Renal pelvis (tissue), 4 donors: ENCODE data around the gene C22orf42. TPM values are rescaled to one million over a fixed set of nuclear protein-coding genes. Genes with fewer than 3 reads are reported as not detected.
"Not testable (repeated sequence)": the region's sequence is repeated elsewhere in the genome, so short reads cannot be mapped to it uniquely, and the experiment has no call there.

Experiments used
- DNase-seq: peaks from one replicate; pipeline ENCODE4 v3.0.0-alpha.2; 2013
- polyA plus RNA-seq, 3 donors: library from polyadenylated mRNA; unstranded; fragments of 120-200 nt; gene quantifications; one replicate each; pipeline ENCODE4 v1.2.1, GENCODE V29; 2013; ENCODE audit not compliant: insufficient read length in 3 of 3

C22orf42 gene
- polyA plus RNA-seq, 3 donors = not detected

- DNase-seq = not testable (repeated sequence)
These were observed 31.9 kb upstream of the C22orf42 start for GRCh38 chr22:32191021-32191420.

- DNase-seq = no peak
These were observed 26.7 kb upstream of the C22orf42 start for GRCh38 chr22:32185821-32186220.

- no peak for DNase-seq
These were observed 24.5 kb upstream of the C22orf42 start for GRCh38 chr22:32183625-32184024.

DNA sequence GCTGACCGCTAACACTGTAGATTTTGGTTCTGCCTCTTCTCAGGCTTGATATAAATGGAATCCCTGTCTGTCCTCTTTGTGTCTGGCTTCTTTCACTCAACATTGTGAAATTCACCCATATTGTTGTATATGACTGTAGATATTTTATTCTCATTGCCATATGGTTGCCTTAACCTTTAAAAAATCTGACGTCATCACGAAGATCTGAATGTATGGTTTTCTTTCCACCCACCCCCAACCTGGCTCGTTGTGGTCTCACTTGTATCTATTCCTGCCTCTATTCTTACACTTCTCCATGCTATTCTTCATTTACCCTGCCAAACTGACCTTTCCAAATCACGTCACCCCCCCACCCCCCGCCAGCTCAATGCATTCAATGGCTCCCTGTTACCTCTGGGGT is 21.9 kb upstream of the C22orf42 start:
- DNase-seq = no peak

DNA sequence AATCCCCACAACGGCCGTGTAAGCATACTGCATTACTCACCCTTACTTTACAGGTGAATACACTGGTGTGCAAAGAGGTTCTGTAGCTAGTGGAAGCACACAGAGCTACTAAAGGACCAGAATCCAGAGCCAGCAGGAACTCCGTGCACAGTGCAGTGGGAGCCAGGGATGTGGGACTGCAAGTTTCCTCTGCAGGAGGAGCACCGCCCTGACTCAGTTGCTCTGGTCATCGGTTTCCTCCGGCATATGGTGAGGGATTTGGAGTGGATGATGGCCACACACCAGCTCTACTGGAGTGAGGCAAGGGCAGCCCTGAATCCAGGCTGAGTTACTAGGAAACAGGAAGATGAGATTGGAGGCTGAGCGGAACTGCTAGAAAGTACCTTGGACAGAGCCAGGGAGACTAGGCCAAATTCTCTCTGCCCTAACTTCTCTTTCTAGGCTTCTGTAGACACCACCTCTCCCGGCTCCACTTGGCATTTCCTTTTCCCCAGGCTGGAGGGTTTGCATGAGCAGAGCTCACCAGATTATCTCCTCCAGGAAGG is 18.2 kb upstream of the C22orf42 start:
- peak; percentile 1 for DNase-seq

GRCh38 chr22:32175683-32176644 is 16.9 kb upstream of the C22orf42 start:
- peak; percentile 1 for DNase-seq

GRCh38 chr22:32175115-32175514 is 16.0 kb upstream of the C22orf42 start:
- no peak for DNase-seq

DNA sequence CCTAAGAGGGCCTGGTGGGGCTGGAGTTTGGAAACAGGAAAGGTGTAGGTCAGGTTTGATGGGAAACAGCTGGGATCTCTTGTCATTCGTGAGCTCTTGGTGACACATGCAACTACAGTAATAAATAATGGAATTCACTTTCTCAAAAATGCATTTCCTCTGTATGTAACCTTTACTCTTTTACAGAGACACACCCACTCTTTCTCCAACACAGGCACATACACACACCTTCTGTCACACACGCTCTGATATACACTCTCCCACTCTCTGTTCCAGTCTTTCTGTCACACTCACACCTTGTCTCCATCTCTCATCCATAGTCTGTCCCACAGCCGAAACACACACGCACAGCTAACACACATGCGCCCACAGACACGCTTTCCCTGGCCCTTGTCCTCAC is 6.6 kb upstream of the C22orf42 start:
- no peak for DNase-seq

DNA sequence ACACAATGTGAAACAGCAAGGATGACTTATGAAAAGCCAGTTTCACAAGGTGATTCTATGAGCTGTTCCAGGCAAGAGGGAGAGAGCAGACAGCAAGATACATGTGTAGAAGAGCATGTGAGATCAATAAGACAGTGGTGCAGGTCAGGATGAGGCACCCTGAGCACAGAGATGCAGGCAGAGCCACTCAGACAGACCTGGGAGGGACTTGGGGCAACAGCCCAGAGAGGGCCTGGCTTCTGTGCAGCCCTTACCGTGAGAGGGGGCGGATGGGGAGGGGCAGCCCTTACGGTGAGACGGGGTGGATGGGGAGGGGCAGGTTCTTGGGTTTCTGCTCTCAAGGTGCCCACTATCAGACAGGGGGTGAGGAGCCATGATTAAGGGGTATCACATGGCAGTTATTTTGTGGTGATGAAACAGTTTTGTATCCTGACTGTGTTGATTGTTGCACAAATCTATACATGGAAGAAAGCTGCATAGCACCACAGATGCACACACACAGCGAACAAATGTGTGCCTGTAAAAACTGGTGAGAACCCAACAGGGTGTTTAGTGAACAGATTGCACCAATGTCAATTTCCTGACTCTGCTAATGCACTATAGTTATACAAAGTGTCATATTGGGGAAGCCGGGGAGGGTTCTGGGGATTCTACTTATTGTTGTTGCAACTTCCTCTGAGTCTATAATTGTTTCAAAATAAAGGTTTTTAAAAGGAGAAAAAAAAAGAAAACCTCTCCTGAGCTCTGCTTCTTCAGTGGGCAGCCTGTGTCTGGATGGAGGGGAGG is 5.2 kb upstream of the C22orf42 start:
- no peak for DNase-seq

DNA sequence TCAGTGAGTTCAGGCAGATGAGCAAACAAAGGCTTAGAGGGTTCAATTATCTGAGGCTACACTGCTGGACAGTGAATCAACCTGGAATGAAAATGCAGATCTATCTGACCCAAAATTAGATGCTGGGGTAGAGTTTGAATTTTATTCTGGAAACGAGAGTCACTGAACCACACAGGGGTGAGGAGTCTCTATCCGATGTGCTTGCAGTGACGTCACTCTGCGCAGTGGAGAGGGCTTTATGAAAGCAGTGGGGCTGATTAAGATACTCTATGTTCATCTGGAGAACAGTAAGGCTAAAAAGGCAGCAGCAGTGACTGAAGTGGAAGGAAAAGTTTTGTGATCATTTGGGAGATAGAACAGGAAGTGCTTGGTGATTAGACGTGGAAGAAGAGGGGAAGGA is 1.3 kb upstream of the C22orf42 start:
- DNase-seq = not testable (repeated sequence)

- not testable (repeated sequence) for DNase-seq
These were observed 1.5 kb downstream of the C22orf42 start for GRCh38 chr22:32157632-32158031.

DNA sequence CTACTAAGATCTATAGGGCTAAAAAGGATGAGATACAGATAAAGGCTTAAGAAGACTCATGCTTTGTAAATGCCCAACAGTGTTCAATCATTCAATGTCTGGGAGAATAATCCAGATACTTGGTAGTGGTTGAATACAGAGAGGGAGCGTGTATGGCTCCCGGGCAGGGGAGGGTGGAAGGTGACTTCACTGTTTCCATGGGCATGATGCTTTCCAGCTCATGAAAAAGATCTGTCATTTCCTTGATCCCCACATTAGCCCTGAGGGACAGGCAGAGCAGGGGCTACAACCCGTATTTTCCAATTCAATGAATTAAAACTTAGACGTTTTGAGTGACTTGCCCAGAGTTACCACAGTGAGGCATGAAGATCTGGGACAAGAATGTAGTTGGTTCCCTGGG is 4.4 kb downstream of the C22orf42 start:
- not testable (repeated sequence) for DNase-seq

GRCh38 chr22:32151641-32152040 is 7.5 kb downstream of the C22orf42 start:
- DNase-seq = not testable (repeated sequence)

DNA sequence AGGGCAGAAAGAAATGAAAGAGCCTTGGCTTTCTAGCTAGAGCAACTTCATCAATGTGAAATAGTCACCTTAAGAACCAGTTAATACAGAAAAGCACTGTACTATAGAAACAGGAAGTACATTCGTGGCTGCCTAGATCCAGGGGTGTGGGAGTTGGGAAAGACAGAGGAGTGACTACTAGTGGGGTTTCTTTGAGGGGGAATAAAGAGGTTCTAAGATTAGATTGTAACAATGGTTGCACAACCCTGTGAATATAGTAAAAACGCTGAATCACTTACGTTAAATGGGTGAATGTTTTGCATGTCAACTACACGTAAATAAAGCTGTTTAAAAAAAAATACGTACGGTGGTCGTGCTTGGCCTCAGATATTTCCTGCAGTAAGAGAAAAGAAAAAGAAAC is 8.5 kb downstream of the C22orf42 start:
- not testable (repeated sequence) for DNase-seq

- DNase-seq = not testable (repeated sequence)
These were observed 10.7 kb downstream of the C22orf42 start for GRCh38 chr22:32148372-32148771.

- not testable (repeated sequence) for DNase-seq
These were observed 12.0 kb downstream of the C22orf42 start for GRCh38 chr22:32147128-32147527.

GRCh38 chr22:32144496-32145274 is 14.4 kb downstream of the C22orf42 start:
- no peak for DNase-seq

GRCh38 chr22:32142600-32142999 is 16.5 kb downstream of the C22orf42 start:
- DNase-seq = no peak

DNA sequence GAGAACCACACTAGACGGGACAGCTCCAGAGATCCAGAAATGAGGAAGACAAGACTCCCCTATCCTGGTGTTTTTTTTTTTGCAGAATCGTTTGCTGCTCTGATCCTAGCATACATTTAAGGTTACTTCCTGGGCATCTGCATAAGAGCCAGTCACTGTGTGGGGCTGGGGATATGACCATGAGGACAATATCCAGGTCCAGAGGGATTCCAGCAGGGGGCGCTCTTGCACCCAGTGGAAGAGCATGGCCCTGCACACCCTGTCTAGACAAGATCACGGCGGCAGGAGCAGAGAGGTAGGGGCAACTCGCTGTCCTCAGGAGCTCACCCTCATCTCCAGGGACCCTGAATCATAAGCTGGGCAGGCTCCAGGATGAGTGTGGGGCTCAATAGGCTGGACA is 18.4 kb downstream of the C22orf42 start:
- DNase-seq = not testable (repeated sequence)

DNA sequence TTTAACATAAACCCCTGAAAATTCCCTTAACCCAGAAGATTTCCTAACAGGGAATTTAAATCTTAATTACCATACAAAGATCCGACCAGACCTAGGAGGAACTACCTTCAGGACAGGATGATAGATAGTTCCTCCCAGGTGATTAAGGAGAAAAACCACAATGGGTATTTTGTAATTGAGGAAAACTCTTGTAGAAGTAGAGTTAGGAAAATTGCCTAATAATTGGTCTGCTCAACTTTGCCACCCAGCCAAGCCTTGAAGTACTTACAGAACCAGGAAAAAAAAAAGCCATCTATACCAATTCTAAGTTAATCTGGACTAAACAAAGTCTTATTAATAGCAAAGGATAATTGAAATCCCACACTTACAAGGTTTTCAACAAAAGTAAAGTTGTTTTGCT is 20.5 kb downstream of the C22orf42 start:
- not testable (repeated sequence) for DNase-seq

- DNase-seq = not testable (repeated sequence)
These were observed 21.3 kb downstream of the C22orf42 start for GRCh38 chr22:32137731-32138324.
